ENCODE results near the gene PROP1.

The PROP1 gene

DNA sequence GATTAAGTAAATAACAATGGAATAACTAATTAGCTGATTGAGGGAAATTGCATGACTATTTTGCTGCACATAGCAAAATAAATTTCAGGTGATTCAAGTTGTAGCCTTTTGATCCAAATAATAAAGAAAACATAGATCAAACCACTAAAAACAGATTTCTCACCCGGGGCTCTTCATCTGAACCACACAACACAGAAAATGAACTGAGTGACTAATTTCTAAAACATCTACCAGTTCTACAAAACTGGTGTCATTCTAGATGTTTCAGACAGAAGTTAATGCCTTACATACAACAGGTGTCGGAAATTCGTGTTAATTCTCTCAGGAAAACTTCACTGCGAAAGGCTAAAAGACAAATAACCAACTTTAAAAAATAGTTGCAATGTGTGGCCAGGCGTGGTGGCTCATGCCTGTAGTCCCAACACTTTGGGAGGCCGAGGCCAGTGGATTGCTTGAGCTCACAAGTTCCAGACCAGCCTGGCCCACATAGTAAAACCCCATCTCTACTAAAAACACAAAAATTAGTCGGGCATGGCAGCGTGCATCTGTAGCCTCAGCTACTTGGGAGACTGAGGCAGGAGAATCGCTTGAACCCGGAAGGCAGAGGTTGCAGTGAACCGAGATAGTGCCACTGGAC lies 6.9 kb downstream of the PROP1 start:
- Histone ChIP-seq H3K4me3 (ENCODE audit: low read depth in 1 of 2, low read length in 1 of 2) (no peak overlapping the region), H3K9me3 (no peaks in the 10 kb centered on the region), H3K27me3 (peaks cover 72% of the 10 kb centered on the region), H3K27ac (no peak overlapping the region), H3K36me3 (no peaks in the 10 kb centered on the region), H3K4me1 (ENCODE audit: control insufficient read depth in 1 of 2, insufficient read depth in 1 of 2, low read depth in 1 of 2, low read length in 1 of 2) (no peaks in the 10 kb centered on the region)
- TF ChIP-seq, protein P1, sequence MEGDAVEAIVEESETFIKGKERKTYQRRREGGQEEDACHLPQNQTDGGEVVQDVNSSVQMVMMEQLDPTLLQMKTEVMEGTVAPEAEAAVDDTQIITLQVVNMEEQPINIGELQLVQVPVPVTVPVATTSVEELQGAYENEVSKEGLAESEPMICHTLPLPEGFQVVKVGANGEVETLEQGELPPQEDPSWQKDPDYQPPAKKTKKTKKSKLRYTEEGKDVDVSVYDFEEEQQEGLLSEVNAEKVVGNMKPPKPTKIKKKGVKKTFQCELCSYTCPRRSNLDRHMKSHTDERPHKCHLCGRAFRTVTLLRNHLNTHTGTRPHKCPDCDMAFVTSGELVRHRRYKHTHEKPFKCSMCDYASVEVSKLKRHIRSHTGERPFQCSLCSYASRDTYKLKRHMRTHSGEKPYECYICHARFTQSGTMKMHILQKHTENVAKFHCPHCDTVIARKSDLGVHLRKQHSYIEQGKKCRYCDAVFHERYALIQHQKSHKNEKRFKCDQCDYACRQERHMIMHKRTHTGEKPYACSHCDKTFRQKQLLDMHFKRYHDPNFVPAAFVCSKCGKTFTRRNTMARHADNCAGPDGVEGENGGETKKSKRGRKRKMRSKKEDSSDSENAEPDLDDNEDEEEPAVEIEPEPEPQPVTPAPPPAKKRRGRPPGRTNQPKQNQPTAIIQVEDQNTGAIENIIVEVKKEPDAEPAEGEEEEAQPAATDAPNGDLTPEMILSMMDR (IDR thresholded peaks at IDR 0.05), result no peak

DNA sequence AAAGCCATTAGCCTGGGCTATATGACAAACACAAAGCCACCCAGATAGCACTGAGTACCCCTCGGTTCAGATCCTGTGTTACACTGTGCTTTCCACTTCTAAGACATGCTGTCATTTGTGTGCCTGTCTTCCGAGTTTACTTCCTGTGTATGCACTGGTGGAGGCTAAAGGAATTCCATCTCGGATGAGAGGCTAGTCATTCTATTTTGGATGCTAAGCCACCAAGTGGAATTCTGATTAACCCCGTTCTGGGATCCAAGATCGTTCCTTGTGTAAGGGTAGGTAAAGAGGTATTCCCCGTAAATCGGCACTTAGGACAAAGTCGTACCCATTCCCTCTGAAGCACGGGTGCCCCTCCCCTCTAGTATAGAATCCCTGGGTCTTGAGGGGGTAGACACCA lies 8.7 kb downstream of the PROP1 start:
- TF ChIP-seq, protein P1 (IDR thresholded peaks at IDR 0.05), result no peak
- peaks cover 81% of the 10 kb centered on the region for H3K27me3 ChIP-seq
- H3K9me3 ChIP-seq, result no peaks in the 10 kb centered on the region
- H3K36me3 ChIP-seq, result no peaks in the 10 kb centered on the region
- H3K27ac ChIP-seq, result no peak overlapping the region
- H3K4me1 ChIP-seq (ENCODE audit: control insufficient read depth in 1 of 2, insufficient read depth in 1 of 2, low read depth in 1 of 2, low read length in 1 of 2), result no peaks in the 10 kb centered on the region
- H3K4me3 ChIP-seq (ENCODE audit: low read depth in 1 of 2, low read length in 1 of 2), result no peak overlapping the region

DNA sequence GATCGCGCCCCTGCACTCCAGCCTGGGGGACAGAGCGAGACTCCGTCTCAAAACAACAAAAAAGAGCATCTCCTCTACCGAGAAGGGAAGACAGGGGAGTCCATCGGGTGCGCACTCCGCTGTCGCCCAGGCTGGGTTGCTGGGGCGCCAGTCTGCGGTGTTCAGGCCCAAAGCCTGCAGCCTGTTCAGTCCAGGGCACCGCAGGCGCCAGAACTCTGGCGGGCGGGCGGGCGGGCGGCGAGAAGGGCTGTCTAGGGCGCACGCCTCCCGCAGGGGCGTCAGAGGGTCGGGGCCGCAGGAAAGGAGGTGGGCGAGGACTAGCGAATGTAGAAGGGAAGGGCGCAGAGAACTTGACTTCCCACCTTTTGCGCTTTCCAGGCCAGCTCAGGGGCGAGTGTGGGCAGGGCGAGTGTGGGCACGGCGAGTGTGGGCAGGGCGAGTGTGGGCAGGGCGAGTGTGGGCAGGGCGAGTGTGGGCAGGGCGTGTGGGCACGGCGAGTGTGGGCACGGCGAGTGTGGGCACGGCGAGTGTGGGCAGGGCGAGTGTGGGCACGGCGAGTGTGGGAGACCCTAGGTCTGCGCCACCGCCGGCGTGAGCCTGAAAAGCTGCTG lies 10.5 kb downstream of the PROP1 start:
- TF ChIP-seq, protein P1 (IDR thresholded peaks at IDR 0.05), result no peak
- Histone ChIP-seq H3K4me3 (ENCODE audit: low read depth in 1 of 2, low read length in 1 of 2) (no peak overlapping the region), H3K4me1 (ENCODE audit: control insufficient read depth in 1 of 2, insufficient read depth in 1 of 2, low read depth in 1 of 2, low read length in 1 of 2) (no peaks in the 10 kb centered on the region), H3K36me3 (no peaks in the 10 kb centered on the region), H3K9me3 (no peaks in the 10 kb centered on the region), H3K27me3 (peaks cover 95% of the 10 kb centered on the region), H3K27ac (no peak overlapping the region)

DNA sequence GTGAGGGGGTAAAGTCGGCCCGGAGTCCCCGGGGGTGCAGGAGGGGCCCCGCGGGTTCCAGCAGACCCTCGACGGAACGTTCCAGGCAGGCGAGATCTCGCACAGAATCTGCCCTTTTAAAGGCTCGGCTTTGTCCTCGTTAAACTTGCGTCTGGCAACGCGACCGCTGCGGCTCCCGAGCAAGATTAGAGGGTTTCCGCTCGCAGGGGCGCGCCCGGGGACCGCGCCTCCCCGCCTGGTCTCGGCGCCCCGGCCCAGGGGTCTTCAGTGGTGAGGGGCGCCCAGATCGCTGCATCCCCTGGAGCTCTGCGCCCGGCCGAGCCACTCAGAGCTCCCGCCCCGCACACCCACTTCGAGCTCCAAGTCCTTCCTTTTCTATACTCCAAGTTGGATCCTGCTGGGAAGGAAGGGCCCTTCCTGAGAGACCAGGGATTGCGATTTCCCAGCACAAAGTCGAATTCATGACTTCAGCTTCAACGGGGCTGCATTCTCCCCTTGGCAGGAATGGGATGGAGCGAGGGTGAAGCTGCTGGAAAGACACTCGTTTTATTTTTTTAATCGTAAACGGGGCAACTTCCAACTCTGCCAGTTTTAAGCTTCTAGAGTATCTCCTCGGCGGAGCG lies 11.3 kb downstream of the PROP1 start:
- TF ChIP-seq, protein P1 (IDR thresholded peaks at IDR 0.05), result no peak
- no peak overlapping the region for H3K27ac ChIP-seq
- no peak overlapping the region for H3K4me3 ChIP-seq (ENCODE audit: low read depth in 1 of 2, low read length in 1 of 2)
- H3K36me3 ChIP-seq, result no peaks in the 10 kb centered on the region
- peaks cover 89% of the 10 kb centered on the region for H3K27me3 ChIP-seq
- no peaks in the 10 kb centered on the region for H3K9me3 ChIP-seq
- H3K4me1 ChIP-seq (ENCODE audit: control insufficient read depth in 1 of 2, insufficient read depth in 1 of 2, low read depth in 1 of 2, low read length in 1 of 2), result no peaks in the 10 kb centered on the region

DNA sequence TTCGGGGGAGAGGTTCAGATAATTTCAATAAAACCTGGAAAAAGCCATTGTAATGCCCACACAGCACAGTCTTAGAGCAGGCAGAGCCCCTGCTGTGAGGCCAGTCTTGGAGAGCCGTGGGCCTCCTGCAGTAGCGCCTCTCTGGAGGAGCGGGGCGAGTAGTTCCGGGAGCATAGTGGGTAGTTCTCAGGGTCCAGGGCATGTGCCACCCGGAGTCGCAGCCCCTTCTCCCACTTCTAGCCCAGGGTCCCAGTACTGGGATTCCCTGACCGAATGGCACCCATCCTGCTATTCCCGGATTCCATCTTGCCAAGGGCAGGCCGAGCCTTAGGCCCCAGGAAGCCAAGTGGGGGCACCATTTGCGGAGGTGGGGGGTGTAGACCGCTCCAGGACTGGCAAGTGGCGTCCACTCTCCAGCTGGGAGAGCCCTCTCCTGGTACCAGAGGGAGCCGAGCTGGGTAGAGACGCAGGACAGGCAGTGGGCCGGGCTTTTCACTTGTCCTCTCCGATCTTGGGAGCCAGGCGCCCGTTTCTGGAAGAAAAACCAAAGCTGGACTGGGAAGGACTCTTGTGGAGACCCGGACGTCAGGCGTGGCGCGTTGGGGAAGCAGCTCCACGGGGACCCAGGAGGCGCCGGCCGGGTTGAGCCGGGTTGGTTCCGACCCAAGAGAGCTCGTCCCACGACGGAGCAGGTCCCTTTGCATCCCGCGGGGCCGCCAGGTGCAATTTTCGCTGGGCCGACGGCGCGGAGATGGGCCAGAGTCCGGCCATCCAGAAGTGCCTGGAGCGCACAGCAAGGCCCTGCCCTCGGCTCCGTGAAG lies 12.1 kb downstream of the PROP1 start:
- H3K9me3 ChIP-seq, result no peaks in the 10 kb centered on the region
- no peaks in the 10 kb centered on the region for H3K36me3 ChIP-seq
- TF ChIP-seq, protein P1 (IDR thresholded peaks at IDR 0.05), result no peak
- H3K4me1 ChIP-seq (ENCODE audit: control insufficient read depth in 1 of 2, insufficient read depth in 1 of 2, low read depth in 1 of 2, low read length in 1 of 2), result no peaks in the 10 kb centered on the region
- H3K27me3 ChIP-seq, result peaks cover 81% of the 10 kb centered on the region
- no peak overlapping the region for H3K27ac ChIP-seq
- no peak overlapping the region for H3K4me3 ChIP-seq (ENCODE audit: low read depth in 1 of 2, low read length in 1 of 2)

Data from neutrophil (primary cell).